Amniotic epithelial cell (primary cell): ENCODE measurements around the gene PANX1.

Source experiments
- DNase-seq: peaks from one replicate; pipeline ENCODE4 v3.0.0-alpha.2; 2010; ENCODE audit warnings: low read depth

Gene PANX1

DNA sequence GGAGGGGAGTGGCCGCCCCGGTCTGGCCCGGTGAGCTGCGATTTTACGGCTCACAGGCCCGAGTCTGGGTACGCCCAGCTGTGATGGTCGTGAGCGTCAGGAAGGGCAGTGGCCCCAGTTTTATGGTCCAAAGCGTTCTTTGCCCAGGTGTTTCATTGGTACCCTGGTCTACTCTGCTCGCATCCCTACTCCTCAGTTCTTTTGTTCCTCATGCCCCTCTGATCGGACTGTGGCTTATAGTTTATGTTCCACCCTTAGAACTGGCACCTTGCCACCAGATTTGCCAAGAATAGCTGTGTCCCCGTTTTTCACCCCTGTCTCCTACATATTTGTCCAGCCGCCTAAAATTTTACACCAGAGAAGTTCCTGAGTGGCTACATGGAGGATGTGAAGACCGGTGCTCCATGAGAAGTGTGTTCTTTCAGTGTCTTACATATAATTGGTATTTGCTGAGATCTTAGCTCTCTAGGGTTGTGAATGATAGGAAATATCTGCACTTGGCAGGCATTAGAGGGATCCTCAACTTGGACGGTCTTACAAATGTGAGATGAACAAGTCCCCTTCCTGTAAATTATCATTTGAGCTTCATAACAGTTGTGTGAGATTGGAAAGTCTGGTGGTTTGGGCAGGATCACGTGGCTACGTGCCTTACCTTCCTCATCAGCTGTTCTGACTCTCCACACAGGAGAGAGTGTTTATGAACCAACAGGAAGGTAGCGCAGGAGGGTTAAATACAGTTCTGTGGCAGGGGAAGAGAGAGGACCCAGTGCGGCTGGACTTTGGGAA is 1.1 kb downstream of the PANX1 start:
- DNase-seq = peak; percentile 29

DNA sequence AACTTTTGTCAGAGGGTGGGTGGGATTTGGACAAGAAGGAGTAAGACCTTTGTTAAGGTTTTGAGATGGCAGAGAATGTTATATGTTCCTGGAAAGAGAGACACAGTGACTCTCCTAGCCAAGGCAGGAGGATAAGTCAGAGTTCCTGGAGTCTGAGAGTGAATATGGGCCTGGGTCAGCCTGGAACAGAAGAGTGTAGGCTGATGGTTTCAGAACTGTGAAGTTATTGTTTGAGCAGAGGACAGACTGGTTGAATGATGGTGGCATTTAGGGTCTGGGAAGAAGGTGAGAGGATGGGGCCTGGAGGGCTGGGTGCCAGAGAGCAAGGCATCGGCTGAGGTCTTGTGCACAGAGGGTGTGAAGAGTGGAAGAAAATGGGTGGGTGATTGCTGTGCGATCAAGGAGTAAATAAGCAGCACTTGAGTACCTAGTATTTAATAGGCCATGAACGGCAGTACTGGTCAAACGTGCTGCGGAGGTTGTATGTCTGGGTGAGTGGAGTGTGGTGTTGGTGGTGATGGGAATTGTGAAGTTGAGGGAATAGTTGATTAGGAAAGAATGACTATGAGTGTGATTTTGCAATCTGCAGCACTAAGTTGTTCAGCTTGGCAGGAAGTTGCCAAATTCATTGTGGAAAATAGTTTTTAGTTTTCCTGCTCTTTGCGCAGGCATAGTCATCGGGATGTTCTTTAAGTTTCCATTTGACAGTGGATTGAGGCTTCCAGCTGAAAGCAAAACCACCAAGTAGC is 1.8 kb downstream of the PANX1 start:
- peak; percentile 98 for DNase-seq

DNA sequence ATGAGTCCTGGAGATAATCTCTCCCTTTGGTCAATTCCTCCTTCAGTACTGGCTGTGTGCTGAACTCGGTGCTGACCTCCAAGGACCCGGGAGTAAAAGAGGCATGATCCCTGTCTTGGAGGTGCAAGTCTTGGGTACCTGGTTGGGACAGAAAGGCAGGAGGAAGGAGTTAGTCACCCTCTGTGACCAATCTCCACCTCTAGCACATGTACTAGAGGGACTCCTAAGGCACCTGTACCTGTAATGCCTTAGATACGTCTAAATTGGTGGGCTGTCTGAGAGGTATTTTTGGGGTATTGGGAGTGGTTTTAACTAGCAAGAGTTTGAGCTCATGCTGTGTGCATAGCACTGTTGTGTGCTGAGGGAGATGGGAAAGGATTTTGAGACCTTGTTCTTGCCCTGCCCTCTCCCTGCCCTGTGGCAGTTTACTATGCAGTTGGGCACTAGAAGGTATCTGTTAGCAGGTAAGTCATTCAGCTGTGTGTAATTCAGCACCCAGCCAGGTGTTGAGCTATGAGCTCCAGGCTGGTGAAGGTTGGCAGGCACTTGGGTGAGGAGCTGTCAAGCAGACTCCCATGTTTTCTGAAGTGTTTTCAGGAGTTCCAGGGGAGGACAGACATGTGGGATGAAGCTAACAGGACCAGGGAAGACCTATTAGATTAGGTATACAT is 2.5 kb downstream of the PANX1 start:
- DNase-seq = no peak

DNA sequence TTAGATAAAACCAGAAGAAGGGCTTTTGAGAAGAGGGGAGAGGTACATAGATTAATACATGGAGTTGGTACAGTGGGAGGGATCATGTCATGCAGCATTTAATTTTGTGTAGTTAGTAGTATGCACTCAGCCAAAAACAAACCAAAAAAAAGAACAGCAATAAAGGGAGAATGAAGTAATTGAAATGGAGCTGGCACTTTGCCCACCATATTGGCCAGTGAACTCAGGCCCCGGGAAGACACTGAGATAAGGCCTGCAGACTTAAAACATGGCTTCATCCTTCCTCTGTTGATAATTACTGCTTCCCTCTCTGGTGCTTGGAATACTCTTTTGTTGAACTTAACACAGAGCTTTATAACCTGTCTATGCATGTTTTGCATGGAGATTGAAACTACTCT is 3.1 kb downstream of the PANX1 start:
- DNase-seq = peak; percentile 55

DNA sequence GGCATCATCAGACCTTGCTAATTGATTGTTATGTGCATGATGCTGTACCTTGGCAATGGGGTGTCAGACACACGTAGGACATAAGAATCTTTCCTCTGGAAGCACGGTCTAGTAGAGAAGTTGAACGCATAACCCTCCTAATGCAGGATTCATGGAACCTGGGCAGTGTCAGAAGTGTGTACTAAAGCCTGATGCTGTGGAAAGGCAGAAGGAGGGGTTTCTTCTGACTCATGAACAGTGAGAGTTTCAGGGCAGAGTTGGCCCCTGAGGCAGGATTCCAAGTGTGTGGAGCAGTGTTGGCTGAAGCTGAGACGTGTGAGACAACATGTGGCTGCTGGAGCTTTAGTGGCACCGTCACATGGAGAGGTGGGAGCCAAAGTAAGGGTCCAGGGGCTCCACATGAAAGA is 3.5 kb downstream of the PANX1 start:
- DNase-seq = peak; percentile 86

DNA sequence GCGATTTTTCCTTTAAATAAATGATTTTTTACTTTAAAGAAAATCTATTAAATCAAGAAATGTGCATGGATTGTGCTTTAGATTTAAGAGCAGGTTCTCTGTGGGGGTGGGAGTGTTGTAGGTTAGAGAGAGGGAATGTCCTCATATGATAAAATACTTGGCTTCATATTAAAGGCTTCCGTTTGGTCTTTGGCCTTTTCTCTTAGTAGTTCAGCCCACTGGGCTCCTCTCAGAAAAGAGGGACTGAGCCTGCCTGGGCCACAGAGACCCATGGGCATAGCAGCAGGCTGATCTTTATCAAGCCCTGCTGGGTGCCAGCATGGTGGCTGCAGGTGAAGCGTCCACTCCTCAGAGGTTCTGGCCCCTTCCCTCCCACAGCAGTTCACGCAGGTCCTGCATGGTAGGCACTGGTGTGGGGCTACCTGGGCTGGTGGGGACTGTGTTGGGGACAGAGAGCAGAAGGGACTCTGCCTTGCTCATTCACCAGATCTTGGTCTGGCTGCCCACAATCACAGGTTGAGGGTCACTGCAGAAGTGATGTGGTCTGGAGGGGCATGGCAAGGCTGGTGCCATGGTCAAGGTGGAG is 4.3 kb downstream of the PANX1 start:
- no peak for DNase-seq

DNA sequence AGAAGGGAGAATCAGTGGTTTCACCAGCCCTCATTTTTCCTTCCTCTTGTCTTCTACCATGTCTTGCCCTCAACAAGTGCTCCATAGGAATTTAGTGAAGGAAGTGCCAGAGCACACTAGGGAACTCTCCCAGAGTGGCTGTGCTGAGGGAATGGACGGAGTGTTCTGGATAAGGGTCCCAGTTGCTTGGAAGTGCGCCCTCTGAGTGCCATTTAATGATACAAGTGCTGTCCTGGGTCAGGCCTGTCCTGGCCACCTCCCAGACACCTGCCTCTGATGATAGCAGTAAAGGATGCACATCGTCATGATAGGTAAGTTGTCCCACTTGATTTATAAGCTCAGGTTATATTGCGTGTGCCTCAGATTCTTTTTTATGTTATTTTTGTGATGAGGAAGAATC is 5.1 kb downstream of the PANX1 start:
- DNase-seq = no peak

DNA sequence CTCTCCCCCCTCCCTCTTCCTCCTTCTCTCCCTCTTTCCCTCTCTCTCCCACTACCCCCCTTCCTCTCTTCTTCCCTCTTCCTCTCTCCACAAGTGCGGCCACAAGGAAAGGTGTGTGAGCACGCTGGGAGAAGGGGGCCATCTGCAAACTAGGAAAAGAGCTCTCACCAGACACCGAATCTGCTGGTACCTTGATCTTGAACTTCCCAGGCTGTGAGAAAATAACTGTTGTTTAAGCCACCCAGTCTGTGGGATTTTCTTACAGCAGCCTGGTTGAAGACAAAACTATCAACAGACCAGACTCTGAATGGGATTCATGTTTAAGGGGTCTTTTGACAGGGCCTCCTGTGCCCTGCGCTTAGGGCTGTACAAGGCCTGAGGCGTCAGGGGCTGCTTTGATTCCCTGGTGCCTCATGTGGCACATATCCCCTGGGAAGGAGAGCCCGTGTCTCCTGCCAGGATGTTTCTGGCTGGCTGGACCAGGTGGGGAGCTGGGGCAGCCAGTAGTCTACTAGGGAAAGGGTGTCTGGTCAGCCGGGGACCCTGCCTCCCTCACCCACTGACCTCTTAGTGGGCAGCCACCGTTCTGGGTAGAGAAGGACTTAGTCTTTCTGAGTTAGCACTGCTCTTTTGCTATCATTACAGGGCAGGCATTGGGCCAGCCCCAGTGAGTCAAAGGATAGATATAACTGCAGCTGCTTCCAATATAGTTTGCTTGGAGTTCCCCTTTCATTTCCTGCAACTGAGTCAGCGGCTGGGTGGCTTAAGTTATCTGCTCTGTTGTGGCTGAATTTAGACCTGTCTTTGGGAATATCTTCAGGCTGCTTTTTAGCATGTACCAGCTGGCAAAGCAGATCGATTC is 6.2 kb downstream of the PANX1 start:
- peak; percentile 90 for DNase-seq

DNA sequence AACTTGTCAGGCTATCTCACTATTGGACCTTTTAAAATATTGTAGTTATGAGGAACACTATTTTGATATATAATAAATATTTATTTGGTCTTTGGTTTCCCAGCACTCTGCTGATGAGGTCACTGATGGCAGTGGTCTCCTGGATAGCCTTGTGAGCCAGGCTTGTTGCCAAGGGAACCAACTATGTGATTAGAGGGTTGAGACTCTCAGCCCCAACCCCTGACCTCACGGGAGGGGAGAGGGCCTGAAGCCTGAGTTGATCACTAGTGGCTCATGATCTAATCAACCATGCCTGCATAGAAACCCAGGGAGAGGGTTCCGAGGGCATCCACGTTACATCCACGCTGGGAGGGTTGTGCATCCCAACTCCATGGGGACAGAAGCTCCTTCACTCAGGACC is 10.8 kb downstream of the PANX1 start:
- no peak for DNase-seq

DNA sequence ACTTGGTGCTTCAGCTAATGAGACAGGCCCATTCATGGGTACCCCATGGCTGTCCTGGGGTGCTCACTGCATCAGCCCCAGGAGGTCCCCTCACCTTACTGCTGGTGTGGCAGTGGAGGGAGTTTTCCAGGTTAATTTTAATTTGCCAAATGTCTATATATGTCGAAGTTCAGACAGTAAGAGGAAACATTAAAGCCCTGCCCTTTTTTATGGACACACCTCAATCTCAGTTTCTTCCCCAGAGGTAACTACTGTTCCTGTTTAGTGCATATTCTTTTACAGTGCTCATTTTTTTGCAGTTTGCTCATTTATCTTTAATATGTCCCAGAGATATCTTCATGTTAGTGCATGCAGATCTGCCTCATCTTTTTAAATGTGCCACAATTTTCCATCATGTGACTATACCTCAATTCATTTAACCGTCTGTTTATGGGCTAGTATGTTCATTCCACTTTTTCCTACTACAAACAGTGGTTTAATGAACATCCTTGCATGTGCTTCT is 11.6 kb downstream of the PANX1 start:
- no peak for DNase-seq

DNA sequence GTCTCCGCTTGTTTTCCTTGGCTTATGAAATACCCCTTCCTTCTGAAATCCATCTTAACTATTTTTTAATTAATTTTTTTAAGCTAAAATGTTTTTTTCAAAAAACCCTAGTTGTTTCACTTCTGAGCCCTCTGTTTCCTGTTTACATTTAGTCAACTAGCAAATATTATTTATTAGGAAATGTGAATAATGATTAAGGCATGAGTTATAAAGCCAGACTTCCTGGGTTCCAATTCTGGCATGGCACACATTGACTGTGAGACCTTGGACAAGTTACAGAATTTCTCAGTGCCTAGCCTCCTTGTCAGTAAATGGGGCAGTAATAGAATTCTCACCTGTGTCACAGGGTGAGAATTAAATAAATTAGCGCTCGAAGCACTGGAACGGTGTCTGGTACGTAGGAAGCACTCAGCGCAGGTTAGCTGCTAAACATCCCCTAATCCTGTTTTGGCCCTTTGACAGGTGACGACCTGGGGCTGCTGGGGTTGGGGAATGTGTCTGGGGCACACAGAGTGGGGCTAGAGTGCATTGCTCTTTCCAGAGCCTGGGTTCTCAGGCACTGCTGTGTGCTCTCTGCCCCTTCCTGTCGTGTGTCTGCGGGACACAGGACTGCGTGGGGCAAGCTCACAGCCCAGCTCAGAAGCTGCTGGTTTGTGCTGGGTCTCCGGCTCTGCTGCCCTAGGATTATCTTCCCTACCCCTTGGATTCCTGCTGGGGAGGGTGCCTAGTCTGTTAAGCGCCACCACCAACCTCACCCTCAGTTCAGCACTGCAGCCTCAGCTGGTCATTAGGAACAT is 13.1 kb downstream of the PANX1 start:
- DNase-seq = no peak

DNA sequence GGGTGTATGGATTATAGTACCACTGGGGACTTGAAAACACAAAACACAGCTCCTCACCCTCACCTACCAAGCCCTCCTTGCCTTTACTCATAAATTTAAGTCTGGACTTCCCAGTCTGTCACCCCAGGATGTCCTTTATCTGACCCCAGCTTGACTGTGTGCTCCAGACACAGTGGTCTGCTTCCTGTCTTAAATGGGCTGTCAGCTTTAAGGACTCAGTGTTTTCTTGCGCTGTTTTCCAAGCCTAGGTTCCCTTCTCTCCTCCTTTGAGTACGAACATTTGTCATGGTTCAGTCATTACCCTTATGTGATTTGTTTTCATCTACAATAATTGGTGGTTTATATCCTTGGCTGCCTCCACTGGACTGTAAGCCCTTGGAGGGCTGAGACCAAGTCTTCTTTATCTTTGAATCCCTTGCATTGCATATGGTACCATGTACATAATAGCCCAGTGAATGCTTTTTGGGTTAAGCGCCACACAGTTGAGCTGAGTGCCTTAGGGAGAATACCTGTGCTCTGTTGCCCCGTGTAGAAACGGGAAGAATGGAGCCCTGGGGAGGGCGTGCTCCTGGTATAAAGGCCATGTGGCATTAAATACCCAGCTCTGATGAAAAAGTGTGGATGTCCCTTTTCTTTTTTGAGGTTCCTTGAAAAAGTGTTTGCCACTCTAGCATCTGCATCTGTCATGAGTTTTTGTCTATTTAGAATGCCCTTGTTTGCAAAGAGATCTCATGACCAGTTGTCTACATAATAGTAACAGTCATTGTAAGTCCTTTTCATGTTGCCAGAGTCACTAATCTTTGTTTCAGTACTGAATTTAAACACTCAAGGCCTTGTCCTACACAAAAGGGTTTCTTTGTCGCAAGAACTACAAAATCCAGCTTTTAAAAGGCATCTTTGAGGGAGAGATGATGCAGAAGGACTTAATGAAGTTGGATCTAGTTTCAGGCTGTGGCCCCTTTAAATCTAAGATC is 14.0 kb downstream of the PANX1 start:
- peak; percentile 77 for DNase-seq

DNA sequence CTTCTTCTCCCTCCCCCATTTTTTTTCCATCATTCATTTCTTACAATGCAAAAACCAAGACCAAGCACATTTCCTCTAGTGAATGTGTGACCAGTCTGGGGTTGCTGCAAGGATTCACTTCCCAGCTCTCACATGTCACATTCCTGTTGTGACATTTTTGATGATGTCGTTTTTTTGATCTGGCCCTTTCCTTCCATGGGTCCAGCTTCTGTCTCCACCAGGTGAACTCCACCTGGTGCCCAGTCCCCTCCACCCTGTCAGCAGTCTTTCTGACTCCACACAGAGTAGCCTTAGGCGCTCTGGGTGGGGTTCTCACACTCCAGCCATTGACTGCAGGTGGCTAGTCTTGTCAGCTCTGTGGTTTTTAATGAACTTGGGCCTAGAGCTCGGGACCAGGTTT is 15.6 kb downstream of the PANX1 start:
- DNase-seq = no peak

DNA sequence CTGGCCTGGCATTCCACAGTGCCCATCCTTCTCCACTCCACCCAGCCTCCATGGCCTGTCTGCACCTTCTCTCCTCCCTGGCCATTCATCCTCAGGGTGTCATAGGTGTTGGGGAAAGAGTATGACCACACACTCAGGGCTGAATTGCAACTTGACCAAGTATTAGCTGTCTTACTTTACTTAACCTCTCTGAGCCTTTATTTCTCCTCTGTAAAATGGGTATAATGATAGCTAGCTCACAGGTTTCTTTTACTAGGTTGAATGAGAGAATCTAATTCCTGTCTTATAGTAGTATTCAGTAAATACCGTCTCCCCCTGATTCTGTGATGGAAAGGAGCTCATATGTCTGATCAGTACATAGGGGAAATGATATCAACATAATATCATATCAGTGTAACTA is 16.0 kb downstream of the PANX1 start:
- no peak for DNase-seq

DNA sequence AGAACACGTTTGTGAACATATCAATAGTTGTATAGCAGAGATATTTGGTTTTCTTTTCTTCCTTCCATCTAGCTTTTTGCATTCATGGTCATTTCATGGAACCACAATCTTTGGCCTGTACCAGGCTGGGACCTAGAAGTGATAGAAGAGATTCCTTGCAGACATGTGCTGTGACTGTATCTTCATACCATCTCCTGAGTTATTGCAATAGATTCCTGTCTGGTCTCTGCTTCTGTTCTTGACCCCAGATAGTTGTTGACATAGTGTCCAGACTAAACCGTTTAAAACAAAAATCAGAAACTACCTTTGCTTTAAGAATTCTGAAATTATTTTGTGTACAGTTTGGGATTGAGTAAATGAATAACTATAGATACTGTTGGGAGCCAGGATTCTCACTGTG is 16.8 kb downstream of the PANX1 start:
- peak; percentile 32 for DNase-seq

DNA sequence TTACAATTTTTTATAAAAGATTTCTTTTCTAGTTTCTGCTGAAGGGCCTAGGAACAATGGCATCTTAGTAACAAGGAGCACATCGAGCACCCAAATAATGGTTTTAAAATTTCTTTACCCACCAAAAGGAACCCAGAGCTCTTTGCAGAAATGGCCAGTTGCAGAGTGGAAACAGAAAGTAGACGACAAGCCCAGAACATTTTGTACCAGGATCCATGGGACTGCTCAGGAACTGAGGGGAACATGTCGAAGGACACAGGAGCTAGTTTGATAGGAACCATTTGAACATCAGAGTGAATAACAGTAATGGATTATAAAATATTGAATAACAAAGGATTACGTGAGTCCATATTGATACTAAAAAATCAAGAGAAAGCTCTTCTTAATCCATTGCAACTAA is 17.3 kb downstream of the PANX1 start:
- DNase-seq = no peak

DNA sequence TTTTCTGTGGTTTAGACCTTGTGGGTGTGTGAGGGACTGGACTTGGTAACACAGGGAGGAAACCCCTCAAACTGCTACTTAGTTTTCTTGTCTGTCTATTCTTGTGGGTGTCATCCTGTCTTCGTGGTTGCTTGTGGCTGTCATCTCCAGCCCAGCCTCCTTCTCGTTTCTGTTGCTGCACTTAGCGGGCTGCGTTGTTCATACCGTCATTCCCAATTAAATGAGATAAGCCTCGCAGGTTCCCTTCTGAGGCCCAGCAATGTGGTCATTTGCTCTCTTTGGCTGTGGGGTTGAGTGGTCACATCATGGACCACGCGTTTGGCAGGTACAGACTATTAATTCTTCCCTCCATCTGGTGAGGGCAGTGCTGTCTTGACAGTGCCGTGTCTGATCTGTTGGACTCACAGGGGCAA is 18.8 kb downstream of the PANX1 start:
- no peak for DNase-seq

DNA sequence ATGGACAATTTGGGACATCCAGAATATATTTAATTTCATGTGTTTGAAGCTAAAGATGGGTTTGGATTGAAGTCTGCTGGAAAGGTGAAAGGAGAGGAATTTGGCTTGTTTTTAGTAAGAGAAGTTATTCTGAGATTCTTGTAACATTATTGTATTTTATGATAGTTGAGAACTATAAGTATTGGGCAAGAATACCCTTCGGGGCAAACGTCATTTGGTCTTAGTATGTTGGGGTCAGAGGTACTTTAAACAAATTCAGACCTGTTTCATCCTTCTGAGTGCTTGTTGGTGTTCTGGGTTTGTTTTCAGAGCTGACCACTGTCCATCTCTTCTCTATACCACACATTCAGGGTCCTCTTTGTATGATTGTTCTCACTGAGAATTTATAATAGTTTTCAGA is 19.5 kb downstream of the PANX1 start:
- DNase-seq = no peak

DNA sequence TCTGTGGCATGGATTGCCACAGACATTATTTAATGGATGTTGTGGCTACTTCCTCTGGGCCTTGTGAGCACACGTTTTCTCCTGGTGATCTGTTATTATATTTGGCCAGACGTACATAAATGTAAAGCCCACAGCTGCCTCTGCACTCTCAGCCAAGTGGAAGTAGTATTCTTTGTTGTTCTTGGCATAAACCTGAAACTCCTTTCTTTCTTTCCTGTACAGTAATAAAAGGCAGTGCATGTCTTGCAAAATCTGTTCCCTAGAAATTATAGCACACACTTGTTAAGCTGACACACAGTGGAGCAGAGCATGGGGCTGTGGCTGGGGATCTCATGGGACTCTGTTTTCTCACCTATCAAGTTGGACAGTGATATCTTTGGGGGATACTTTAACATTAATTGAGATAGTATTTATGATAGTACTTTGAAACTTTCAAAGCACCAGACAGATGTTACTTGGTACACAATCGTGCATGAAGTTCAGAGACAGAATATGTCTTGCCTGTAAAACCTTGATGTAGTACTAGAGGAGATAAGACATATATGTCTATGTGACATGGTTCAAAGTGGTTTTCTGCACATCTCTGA is 20.9 kb downstream of the PANX1 start:
- peak; percentile 56 for DNase-seq
